Peyer's patch (tissue), 4 donors: Measurements from ENCODE around the gene CLRN3.

Source experiments
- POLR2A ChIP-seq, 2 donors: fragments of 450-650 bp; IDR thresholded peaks; one replicate each; pipeline ENCODE4 v1.5.1; 2017; ENCODE audit warnings: antibody characterized with exemption in 2 of 2, mild to moderate bottlenecking in 2 of 2, moderate library complexity in 2 of 2
- TF ChIP-seq, protein P1 (sequence below), 6 experiments: fragments of 450-650 bp in 4 of 6; fragments of 200-600 bp in 2 of 6; sonication (generic) in 1 of 6; IDR thresholded peaks; one replicate each; pipeline ENCODE4 v1.5.1; 2017 to 2019; ENCODE audit warnings: antibody characterized with exemption in 6 of 6, mild to moderate bottlenecking in 3 of 6, moderate library complexity in 1 of 6

DNA sequence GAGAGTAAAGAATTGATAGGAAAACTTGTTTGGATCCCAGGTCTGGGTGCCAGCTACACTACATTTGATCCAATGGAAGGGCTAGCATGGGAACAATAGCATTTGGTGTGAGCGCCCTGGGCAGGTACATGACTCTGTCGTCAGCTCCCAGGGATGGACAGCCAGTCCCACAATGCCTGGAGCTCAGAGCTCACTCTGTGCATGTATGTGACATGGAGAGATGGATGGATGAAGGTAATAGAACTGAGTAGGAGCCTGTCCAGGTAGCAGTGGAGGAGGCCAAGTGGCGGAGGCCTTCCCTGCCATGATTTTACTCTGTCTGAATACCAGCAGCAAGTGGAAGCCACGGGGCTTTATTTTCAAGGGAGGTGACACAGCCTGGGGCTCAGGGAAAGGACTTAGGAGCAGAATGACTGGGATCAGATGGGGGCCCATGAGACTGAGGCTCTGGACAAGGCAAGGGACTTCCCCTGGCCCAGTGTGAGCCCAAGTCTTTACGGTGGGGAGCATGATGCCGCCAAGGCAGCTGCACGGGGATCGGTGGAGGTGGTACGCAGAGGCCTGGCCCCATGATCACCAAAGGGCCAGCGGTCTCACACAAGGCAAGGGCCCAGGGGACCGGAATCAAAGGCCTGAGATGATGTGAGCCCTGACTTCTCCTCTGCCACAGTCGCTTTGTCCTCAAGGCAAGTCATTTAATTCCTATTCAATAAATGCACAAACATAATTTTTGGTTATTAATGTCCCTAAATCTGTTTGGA lies 20.0 kb upstream of the CLRN3 start:
- TF ChIP-seq, protein P1, sequence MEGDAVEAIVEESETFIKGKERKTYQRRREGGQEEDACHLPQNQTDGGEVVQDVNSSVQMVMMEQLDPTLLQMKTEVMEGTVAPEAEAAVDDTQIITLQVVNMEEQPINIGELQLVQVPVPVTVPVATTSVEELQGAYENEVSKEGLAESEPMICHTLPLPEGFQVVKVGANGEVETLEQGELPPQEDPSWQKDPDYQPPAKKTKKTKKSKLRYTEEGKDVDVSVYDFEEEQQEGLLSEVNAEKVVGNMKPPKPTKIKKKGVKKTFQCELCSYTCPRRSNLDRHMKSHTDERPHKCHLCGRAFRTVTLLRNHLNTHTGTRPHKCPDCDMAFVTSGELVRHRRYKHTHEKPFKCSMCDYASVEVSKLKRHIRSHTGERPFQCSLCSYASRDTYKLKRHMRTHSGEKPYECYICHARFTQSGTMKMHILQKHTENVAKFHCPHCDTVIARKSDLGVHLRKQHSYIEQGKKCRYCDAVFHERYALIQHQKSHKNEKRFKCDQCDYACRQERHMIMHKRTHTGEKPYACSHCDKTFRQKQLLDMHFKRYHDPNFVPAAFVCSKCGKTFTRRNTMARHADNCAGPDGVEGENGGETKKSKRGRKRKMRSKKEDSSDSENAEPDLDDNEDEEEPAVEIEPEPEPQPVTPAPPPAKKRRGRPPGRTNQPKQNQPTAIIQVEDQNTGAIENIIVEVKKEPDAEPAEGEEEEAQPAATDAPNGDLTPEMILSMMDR (IDR thresholded peaks at IDR 0.05), result no peak
- no peak for TF ChIP-seq POLR2A (IDR thresholded peaks at IDR 0.05)
